Nephron progenitor cell (in vitro differentiated cells): ENCODE data around the gene PET117.
"Not testable (repeated sequence)": the region's sequence is repeated elsewhere in the genome, so short reads cannot be mapped to it uniquely, and the experiment has no call there.

Experiments
- DNase-seq: peaks from one replicate; pipeline ENCODE4 v3.0.0; 2021
- H3K27ac Mint-ChIP-seq: 2 replicates; pipeline ENCODE4 v1.8.0; 2021; ENCODE audit warnings: mild to moderate bottlenecking, moderate library complexity, mixed read lengths
- H3K27me3 Mint-ChIP-seq: 2 replicates; pipeline ENCODE4 v1.8.0; 2021; ENCODE audit warnings: mild to moderate bottlenecking, low read depth, mixed read lengths; ENCODE audit not compliant: poor library complexity
- H3K36me3 Mint-ChIP-seq: 2 replicates; pipeline ENCODE4 v1.8.0; 2021; ENCODE audit warnings: low read depth, mixed read lengths
- H3K4me1 Mint-ChIP-seq: 2 replicates; pipeline ENCODE4 v1.8.0; 2021; ENCODE audit warnings: mixed read lengths
- H3K4me3 Mint-ChIP-seq: 2 replicates; pipeline ENCODE4 v1.8.0; 2021; ENCODE audit warnings: mild to moderate bottlenecking, moderate library complexity, mixed read lengths
- H3K9me3 Mint-ChIP-seq: 2 replicates; pipeline ENCODE4 v1.8.0; 2021; ENCODE audit warnings: mild to moderate bottlenecking, moderate library complexity, mixed read lengths
- TF ChIP-seq, protein P1 (sequence below): fragments of 200-600 bp; sonication (generic); IDR thresholded peaks from 2 replicates; pipeline ENCODE4 v1.5.0; 2021; ENCODE audit warnings: antibody characterized with exemption

Gene PET117

DNA sequence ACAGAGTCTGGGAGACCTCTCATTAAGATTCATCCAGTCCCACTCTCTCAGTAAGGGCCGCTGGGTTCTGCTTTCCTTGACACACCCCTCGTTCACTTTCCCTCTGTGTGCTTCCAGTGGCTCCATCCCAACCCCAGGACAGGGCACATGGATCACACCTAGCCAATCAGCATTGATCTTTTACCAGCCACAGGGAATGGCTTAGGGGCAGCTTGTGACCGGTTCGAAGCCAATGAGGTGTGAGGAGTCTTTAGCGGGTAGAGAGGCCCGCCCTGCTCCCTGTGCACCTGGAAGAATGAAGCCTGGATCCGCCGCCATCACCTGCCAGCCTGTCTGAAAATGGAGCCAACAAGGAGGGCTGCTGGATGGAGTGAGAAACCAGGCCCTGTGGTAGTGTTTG, 44.8 kb upstream of the PET117 start:
- H3K9me3 Mint-ChIP-seq: no peaks in the 10 kb centered on the region
- no peaks in the 10 kb centered on the region for H3K4me1 Mint-ChIP-seq
- H3K4me3 Mint-ChIP-seq: no peak overlapping the region
- H3K27me3 Mint-ChIP-seq: peaks cover 13% of the 10 kb centered on the region
- TF ChIP-seq, protein P1, sequence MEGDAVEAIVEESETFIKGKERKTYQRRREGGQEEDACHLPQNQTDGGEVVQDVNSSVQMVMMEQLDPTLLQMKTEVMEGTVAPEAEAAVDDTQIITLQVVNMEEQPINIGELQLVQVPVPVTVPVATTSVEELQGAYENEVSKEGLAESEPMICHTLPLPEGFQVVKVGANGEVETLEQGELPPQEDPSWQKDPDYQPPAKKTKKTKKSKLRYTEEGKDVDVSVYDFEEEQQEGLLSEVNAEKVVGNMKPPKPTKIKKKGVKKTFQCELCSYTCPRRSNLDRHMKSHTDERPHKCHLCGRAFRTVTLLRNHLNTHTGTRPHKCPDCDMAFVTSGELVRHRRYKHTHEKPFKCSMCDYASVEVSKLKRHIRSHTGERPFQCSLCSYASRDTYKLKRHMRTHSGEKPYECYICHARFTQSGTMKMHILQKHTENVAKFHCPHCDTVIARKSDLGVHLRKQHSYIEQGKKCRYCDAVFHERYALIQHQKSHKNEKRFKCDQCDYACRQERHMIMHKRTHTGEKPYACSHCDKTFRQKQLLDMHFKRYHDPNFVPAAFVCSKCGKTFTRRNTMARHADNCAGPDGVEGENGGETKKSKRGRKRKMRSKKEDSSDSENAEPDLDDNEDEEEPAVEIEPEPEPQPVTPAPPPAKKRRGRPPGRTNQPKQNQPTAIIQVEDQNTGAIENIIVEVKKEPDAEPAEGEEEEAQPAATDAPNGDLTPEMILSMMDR: no peak
- no peak overlapping the region for H3K27ac Mint-ChIP-seq
- H3K36me3 Mint-ChIP-seq: no peaks in the 10 kb centered on the region
- DNase-seq: no peak

DNA sequence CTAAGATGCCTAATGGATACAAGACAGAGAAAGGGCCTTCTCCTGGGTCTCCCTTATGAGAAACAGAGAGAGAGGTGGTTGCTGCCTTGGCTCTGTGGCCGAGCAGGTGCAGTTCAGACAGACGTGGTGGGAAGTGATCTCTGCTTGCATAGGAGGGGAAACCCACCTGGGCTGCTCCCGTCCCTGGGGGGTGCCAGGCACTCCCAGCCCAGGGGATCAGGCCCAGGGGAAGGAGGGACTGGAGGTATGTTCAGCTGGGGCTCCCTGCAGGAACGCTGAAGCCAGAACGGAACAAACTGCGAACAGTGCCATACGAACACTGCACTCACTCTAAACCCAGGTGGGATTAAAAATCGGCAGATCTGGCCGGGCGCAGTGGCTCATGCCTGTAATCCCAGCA, 44.3 kb upstream of the PET117 start:
- DNase-seq: no peak
- H3K9me3 Mint-ChIP-seq: no peaks in the 10 kb centered on the region
- TF ChIP-seq, protein P1: no peak
- no peaks in the 10 kb centered on the region for H3K36me3 Mint-ChIP-seq
- no peak overlapping the region for H3K27ac Mint-ChIP-seq
- H3K27me3 Mint-ChIP-seq: peaks cover 9% of the 10 kb centered on the region
- no peak overlapping the region for H3K4me3 Mint-ChIP-seq
- no peaks in the 10 kb centered on the region for H3K4me1 Mint-ChIP-seq

DNA sequence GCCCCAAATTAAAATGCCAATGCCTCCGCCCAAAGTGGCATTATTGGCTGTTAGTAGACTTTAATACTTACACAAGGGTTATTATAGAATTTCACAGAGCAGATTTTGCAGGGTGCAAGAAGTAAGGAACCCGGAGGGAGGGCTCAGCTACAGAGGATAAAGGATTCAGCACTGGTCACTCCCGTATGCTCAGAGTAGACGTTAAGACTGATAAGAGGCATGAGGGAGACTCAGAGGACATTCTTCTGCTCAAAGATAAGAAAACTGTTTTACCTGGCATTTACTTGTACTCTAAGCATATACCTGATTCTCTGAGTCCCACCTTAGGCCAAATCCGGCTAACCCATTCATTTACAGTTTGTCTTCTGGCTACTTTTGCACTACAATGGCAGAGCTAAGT, 43.5 kb upstream of the PET117 start:
- H3K27ac Mint-ChIP-seq: no peak overlapping the region
- H3K36me3 Mint-ChIP-seq: no peaks in the 10 kb centered on the region

DNA sequence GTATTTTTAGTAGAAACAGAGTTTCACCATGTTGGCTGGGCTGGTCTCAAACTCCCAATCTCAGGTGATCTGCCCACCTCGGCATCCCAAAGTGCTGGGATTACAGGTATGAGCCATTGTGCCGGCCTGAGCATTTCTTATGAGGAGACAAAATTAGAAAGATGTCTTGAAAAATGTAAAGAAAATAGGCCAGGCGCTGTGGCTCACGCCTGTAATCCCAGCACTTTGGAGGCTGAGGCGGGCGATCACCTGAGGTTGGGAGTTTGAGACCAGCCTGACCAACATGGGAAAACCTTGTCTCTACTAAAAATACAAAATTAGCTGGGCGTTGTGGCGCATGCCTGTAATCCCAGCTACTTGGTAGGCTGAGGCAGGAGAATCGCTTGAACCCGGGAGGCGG, 37.1 kb upstream of the PET117 start:
- not testable (repeated sequence) for H3K27me3 Mint-ChIP-seq, H3K9me3 Mint-ChIP-seq, H3K36me3 Mint-ChIP-seq, H3K4me3 Mint-ChIP-seq, DNase-seq, H3K27ac Mint-ChIP-seq
- H3K4me1 Mint-ChIP-seq: peaks cover 11% of the 10 kb centered on the region

More for the DNA sequence above, 43.5 kb upstream of the PET117 start:
- no peak for DNase-seq
- TF ChIP-seq, protein P1: no peak
- Mint-ChIP-seq H3K4me3 (no peak overlapping the region), H3K27me3 (peaks cover 9% of the 10 kb centered on the region), H3K9me3 (no peaks in the 10 kb centered on the region), H3K4me1 (no peaks in the 10 kb centered on the region)

DNA sequence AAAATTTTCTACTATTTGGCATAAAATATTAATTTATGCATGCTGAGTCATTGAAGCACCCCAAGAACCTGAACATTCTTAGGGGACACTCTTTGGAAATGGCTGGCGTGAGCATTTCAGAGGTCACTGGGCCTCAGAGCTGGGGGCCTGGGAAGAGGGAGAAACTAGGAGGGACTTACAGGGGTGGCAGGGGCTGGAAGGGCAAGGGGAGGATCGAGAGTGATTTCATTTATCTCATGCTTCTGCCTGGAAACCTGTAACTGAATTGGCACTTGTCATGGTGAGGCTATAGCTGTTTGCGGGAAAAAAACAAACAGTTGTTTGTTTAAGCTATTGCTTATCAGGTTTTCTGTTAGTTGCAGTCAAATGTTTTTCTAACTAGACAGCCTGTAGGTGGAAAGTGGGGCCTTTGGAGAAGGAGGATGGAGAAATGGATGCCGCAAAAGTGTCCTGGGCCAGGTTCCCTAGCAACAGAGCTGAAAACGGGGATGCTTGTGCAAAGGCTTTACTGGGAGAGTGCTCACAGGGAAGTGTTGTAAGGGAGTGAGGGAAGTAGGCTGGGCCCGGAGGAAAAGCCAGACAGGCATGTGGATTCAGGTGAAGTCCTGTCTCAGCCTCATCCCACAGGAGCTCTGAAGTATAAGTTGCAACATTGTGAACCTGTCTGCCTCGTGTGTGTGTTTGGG, 36.4 kb upstream of the PET117 start:
- peaks cover 11% of the 10 kb centered on the region for H3K4me1 Mint-ChIP-seq
- no peak for DNase-seq
- H3K36me3 Mint-ChIP-seq: no peaks in the 10 kb centered on the region
- TF ChIP-seq, protein P1: no peak
- H3K27me3 Mint-ChIP-seq: peaks cover 5% of the 10 kb centered on the region
- no peaks in the 10 kb centered on the region for H3K9me3 Mint-ChIP-seq
- H3K4me3 Mint-ChIP-seq: no peak overlapping the region
- peak overlapping the region; percentile 43 for H3K27ac Mint-ChIP-seq

DNA sequence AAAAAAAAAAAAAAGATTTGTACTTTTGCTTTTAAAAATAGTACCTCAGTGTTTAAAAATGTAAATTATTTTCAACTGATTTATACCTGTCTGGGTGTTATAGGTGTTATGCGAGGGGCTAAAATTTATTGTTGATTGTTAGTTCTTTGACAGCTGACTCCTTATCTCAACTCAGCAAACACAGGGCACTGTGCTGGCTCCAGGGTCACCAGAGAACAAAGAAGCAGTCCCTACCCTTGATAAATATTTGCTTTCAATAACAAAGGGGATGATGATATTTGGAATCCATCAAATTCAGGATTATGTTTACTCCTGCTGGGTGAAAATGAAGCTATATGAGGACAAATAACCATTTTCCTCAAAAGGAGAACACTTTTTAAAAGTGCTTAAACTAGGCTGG, 34.2 kb upstream of the PET117 start:
- peaks cover 11% of the 10 kb centered on the region for H3K4me1 Mint-ChIP-seq
- TF ChIP-seq, protein P1: no peak
- no peak overlapping the region for H3K27ac Mint-ChIP-seq
- no peaks in the 10 kb centered on the region for H3K36me3 Mint-ChIP-seq
- H3K4me3 Mint-ChIP-seq: no peak overlapping the region
- DNase-seq: no peak
- H3K9me3 Mint-ChIP-seq: no peaks in the 10 kb centered on the region
- peaks cover 11% of the 10 kb centered on the region for H3K27me3 Mint-ChIP-seq
